ENCODE data around the gene SPIN2A. TPM values are rescaled to one million over a fixed set of nuclear protein-coding genes. Genes with fewer than 3 reads are reported as not detected.
"Not testable (repeated sequence)": the region's sequence is repeated elsewhere in the genome, so short reads cannot be mapped to it uniquely, and the experiment has no call there.

SPIN2A gene
- total and polyA plus RNA-seq, 2 experiments from 2014 or later, result 1.4 to 5.2 TPM

GRCh38 chrX:57136589-57136988 lies 608 bp downstream of the SPIN2A start:
- not testable (repeated sequence) for H3K27me3 ChIP-seq (ENCODE audit: insufficient read depth); H3K4me1 ChIP-seq (ENCODE audit: insufficient read depth); H3K9me3 Mint-ChIP-seq; H2AFZ ChIP-seq; H4K20me1 ChIP-seq (replicated peaks; ENCODE audit: insufficient read depth); H3K27ac ChIP-seq (ENCODE audit: low read depth); H3K79me2 ChIP-seq (replicated peaks; ENCODE audit: insufficient read depth); DNase-seq (ENCODE audit: low spot score); H3K27me3 Mint-ChIP-seq (ENCODE audit: insufficient read depth, low read depth, poor library complexity); H3F3A ChIP-seq (replicated peaks; ENCODE audit: low read depth); H3K27ac Mint-ChIP-seq; H3K36me3 ChIP-seq (ENCODE audit: insufficient read depth); H3K9me2 ChIP-seq (ENCODE audit: insufficient read depth)
- Histone ChIP-seq H3K4me3 (peak overlapping the region; percentile 51), H3K4me2 (peak overlapping the region; percentile 73; the same call in 1 of the 2 replicates)
- H3K4me1 Mint-ChIP-seq, result peaks cover 16% of the 10 kb centered on the region
- peak overlapping the region; percentile 75 for H3K4me3 Mint-ChIP-seq
- H3K36me3 Mint-ChIP-seq (ENCODE audit: low read depth), result peaks cover 12% of the 10 kb centered on the region
- ATAC-seq, result peak; percentile 53; the same call in 2 of the 3 replicates

GRCh38 chrX:57135287-57135686 lies 1.9 kb downstream of the SPIN2A start:
- Histone ChIP-seq H3K36me3 (ENCODE audit: insufficient read depth) (no peaks in the 10 kb centered on the region), H3K4me2 (no peak overlapping the region), H2AFZ (no peak overlapping the region), H3K27me3 (ENCODE audit: insufficient read depth) (no peaks in the 10 kb centered on the region), H3K27ac (ENCODE audit: low read depth) (no peak overlapping the region), H3K9me2 (ENCODE audit: insufficient read depth) (no peaks in the 10 kb centered on the region), H3K79me2 (replicated peaks; ENCODE audit: insufficient read depth) (no peaks in the 10 kb centered on the region), H4K20me1 (replicated peaks; ENCODE audit: insufficient read depth) (no peaks in the 10 kb centered on the region), H3K4me1 (ENCODE audit: insufficient read depth) (peaks cover 4% of the 10 kb centered on the region; the same call in 1 of the 2 replicates), H3K4me3 (no peak overlapping the region), H3F3A (replicated peaks; ENCODE audit: low read depth) (no peaks in the 10 kb centered on the region)
- H3K27ac Mint-ChIP-seq, result no peak overlapping the region
- no peaks in the 10 kb centered on the region for H3K27me3 Mint-ChIP-seq (ENCODE audit: insufficient read depth, low read depth, poor library complexity)
- H3K9me3 Mint-ChIP-seq, result no peaks in the 10 kb centered on the region; the same call in 2 of the 3 replicates
- ATAC-seq (no peak), DNase-seq (ENCODE audit: low spot score) (no peak)
- H3K4me3 Mint-ChIP-seq, result no peak overlapping the region
- no peak for TF ChIP-seq ETS1 (IDR thresholded peaks at IDR 0.05)
- TF ChIP-seq REST (IDR thresholded peaks at IDR 0.05; ENCODE audit: unreplicated experiment), result no peak
- TF ChIP-seq JUNB (IDR thresholded peaks at IDR 0.05; ENCODE audit: unreplicated experiment), result no peak
- TF ChIP-seq EZH2 (IDR thresholded peaks at IDR 0.05; ENCODE audit: low read depth, unreplicated experiment), result no peak
- no peak for TF ChIP-seq ZNF114 (CRISPR knock-in tag; IDR thresholded peaks at IDR 0.05)
- TF ChIP-seq ZNF331 (CRISPR knock-in tag; IDR thresholded peaks at IDR 0.05; ENCODE audit: low read depth), result no peak
- TF ChIP-seq CTCF (conservative IDR thresholded peaks at IDR 0.05; ENCODE audit: low read depth in 2 of 2), result no peak
- TF ChIP-seq EZH2phosphoT487 (IDR thresholded peaks at IDR 0.05; ENCODE audit: unreplicated experiment), result no peak
- TF ChIP-seq POLR2AphosphoS5 (IDR thresholded peaks at IDR 0.05; ENCODE audit: low read depth), result no peak
- peaks cover 12% of the 10 kb centered on the region for H3K36me3 Mint-ChIP-seq (ENCODE audit: low read depth)
- peaks cover 16% of the 10 kb centered on the region for H3K4me1 Mint-ChIP-seq

Data from GM23338 (cell line).